SK-N-SH (cell line): ENCODE data around the gene PANX2.

Experiments
- CTCF ChIP-seq: fragments of 200-600 bp; sonication (generic); IDR thresholded peaks from 2 replicates; pipeline ENCODE4 v1.6.1; 2017; ENCODE audit warnings: antibody characterized with exemption, mild to moderate bottlenecking, moderate library complexity
- ELF1 ChIP-seq: IDR thresholded peaks from 2 replicates; pipeline ENCODE4 v1.4.0; 2012
- EZH2phosphoT487 ChIP-seq: fragments of 200-600 bp; sonication (generic); IDR thresholded peaks from 2 replicates; pipeline ENCODE4 v1.6.1; 2017; ENCODE audit warnings: low read depth, mixed run types, mild to moderate bottlenecking, antibody characterized with exemption, moderate library complexity, borderline replicate concordance
- FOSL2 ChIP-seq: IDR thresholded peaks from 2 replicates; pipeline ENCODE4 v1.4.0; 2012; ENCODE audit warnings: low read depth, mild to moderate bottlenecking, moderate library complexity, borderline replicate concordance
- FOXJ3 ChIP-seq: sonication (generic); formaldehyde crosslinking; IDR thresholded peaks from 2 replicates; pipeline ENCODE4 v1.5.1; 2020; ENCODE audit warnings: mild to moderate bottlenecking, missing genetic modification reagents
- GABPA ChIP-seq: IDR thresholded peaks from 2 replicates; pipeline ENCODE4 v1.4.0; 2012; ENCODE audit warnings: low read depth, mild to moderate bottlenecking
- POLR2AphosphoS5 ChIP-seq: IDR thresholded peaks from 2 replicates; pipeline ENCODE4 v1.6.1; 2012; ENCODE audit warnings: low read depth, low read length
- RAD21 ChIP-seq: IDR thresholded peaks from 2 replicates; pipeline ENCODE4 v1.6.1; 2012; ENCODE audit warnings: mild to moderate bottlenecking, low read length
- REST ChIP-seq: IDR thresholded peaks from 2 replicates; pipeline ENCODE4 v1.6.1; 2012; ENCODE audit warnings: mild to moderate bottlenecking, low read depth, low read length, moderate library complexity
- SIN3A ChIP-seq: IDR thresholded peaks from 2 replicates; pipeline ENCODE4 v1.6.1; 2012; ENCODE audit warnings: low read depth, mild to moderate bottlenecking, low read length, moderate library complexity, borderline replicate concordance

- TF ChIP-seq REST (no peak), CTCF (peak; percentile 84), SIN3A (no peak), POLR2AphosphoS5 (no peak; the same call in 1 of the 2 replicates), ELF1 (no peak), EZH2phosphoT487 (no peak), RAD21 (peak; percentile 73), FOXJ3 (CRISPR knock-in tag) (no peak), FOSL2 (no peak), GABPA (no peak)
Observed at GRCh38 chr22:50209893-50210292, 39.4 kb downstream of the PANX2 start.
